ENCODE results near the gene ANAPC16.

Gene ANAPC16

GRCh38 chr10:72250666-72251065 lies 34.9 kb downstream of the ANAPC16 start:
- no peak for DNase-seq
- H3K36me3 ChIP-seq: no peaks in the 10 kb centered on the region
- H3K9me3 ChIP-seq: no peaks in the 10 kb centered on the region
- H3K4me3 ChIP-seq (ENCODE audit: low read depth, low read length): no peak overlapping the region
- no peak for TF ChIP-seq CTCF (IDR thresholded peaks at IDR 0.05; ENCODE audit: low read depth, low read length)
- H3K4me1 ChIP-seq: peaks cover 15% of the 10 kb centered on the region
- no peaks in the 10 kb centered on the region for H3K27me3 ChIP-seq

- Histone ChIP-seq H3K9me3 (no peaks in the 10 kb centered on the region), H3K4me3 (ENCODE audit: low read depth, low read length) (no peak overlapping the region), H3K27me3 (no peaks in the 10 kb centered on the region), H3K36me3 (no peaks in the 10 kb centered on the region), H3K4me1 (peaks cover 15% of the 10 kb centered on the region)
- TF ChIP-seq CTCF (IDR thresholded peaks at IDR 0.05; ENCODE audit: low read depth, low read length): no peak
- DNase-seq: no peak
Observed at GRCh38 chr10:72251635-72252034, 35.8 kb downstream of the ANAPC16 start.

GRCh38 chr10:72252972-72253371 lies 37.2 kb downstream of the ANAPC16 start:
- no peaks in the 10 kb centered on the region for H3K27me3 ChIP-seq
- H3K9me3 ChIP-seq: no peaks in the 10 kb centered on the region
- no peaks in the 10 kb centered on the region for H3K36me3 ChIP-seq
- peaks cover 15% of the 10 kb centered on the region for H3K4me1 ChIP-seq
- H3K4me3 ChIP-seq (ENCODE audit: low read depth, low read length): no peak overlapping the region
- no peak for TF ChIP-seq CTCF (IDR thresholded peaks at IDR 0.05; ENCODE audit: low read depth, low read length)
- no peak for DNase-seq

GRCh38 chr10:72253578-72253977 lies 37.8 kb downstream of the ANAPC16 start:
- no peak overlapping the region for H3K4me3 ChIP-seq (ENCODE audit: low read depth, low read length)
- H3K36me3 ChIP-seq: no peaks in the 10 kb centered on the region
- peaks cover 13% of the 10 kb centered on the region for H3K4me1 ChIP-seq
- no peak for DNase-seq
- no peak for TF ChIP-seq CTCF (IDR thresholded peaks at IDR 0.05; ENCODE audit: low read depth, low read length)
- no peaks in the 10 kb centered on the region for H3K9me3 ChIP-seq
- no peaks in the 10 kb centered on the region for H3K27me3 ChIP-seq

- Histone ChIP-seq H3K36me3 (no peaks in the 10 kb centered on the region), H3K4me1 (peaks cover 18% of the 10 kb centered on the region), H3K4me3 (ENCODE audit: low read depth, low read length) (peak overlapping the region; percentile 17; the same call in 1 of the 2 replicates), H3K27me3 (no peaks in the 10 kb centered on the region), H3K9me3 (no peaks in the 10 kb centered on the region)
- TF ChIP-seq CTCF (IDR thresholded peaks at IDR 0.05; ENCODE audit: low read depth, low read length): no peak
- peak; percentile 72 for DNase-seq
Observed at GRCh38 chr10:72254813-72255568, 39.2 kb downstream of the ANAPC16 start.

- H3K36me3 ChIP-seq: no peaks in the 10 kb centered on the region
- no peak for TF ChIP-seq CTCF (IDR thresholded peaks at IDR 0.05; ENCODE audit: low read depth, low read length)
- peaks cover 22% of the 10 kb centered on the region for H3K4me1 ChIP-seq
- H3K4me3 ChIP-seq (ENCODE audit: low read depth, low read length): no peak overlapping the region
- no peak for DNase-seq
- H3K27me3 ChIP-seq: no peaks in the 10 kb centered on the region
- H3K9me3 ChIP-seq: no peaks in the 10 kb centered on the region
Observed at GRCh38 chr10:72255977-72256729, 40.3 kb downstream of the ANAPC16 start.
